ENCODE results near the gene LGALS13.

GRCh38 chr19:39613597-39613996, 11.3 kb downstream of the LGALS13 start:
- TF ChIP-seq, protein P1, sequence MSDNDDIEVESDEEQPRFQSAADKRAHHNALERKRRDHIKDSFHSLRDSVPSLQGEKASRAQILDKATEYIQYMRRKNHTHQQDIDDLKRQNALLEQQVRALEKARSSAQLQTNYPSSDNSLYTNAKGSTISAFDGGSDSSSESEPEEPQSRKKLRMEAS (IDR thresholded peaks at IDR 0.05), result no peak
- no peak for TF ChIP-seq PHF8 (IDR thresholded peaks at IDR 0.05; ENCODE audit: borderline replicate concordance, low read depth)
- TF ChIP-seq RAD21 (conservative IDR thresholded peaks at IDR 0.05 in 1 of 2, IDR thresholded peaks at IDR 0.05 in 1 of 2), result no peak
- TF ChIP-seq ZNF302 (CRISPR knock-in tag; IDR thresholded peaks at IDR 0.05), result no peak
- TF ChIP-seq FOXS1 (CRISPR knock-in tag; IDR thresholded peaks at IDR 0.05), result no peak
- TF ChIP-seq CTCF (IDR thresholded peaks at IDR 0.05), result no peak
- TF ChIP-seq BCL3 (IDR thresholded peaks at IDR 0.05), result no peak
- TF ChIP-seq CHD4 (IDR thresholded peaks at IDR 0.05; ENCODE audit: borderline replicate concordance), result no peak
- TF ChIP-seq POLR2A (IDR thresholded peaks at IDR 0.05; ENCODE audit: low read length), result no peak
